ENCODE data around the gene CD9. TPM values are rescaled to one million over a fixed set of nuclear protein-coding genes. Genes with fewer than 3 reads are reported as not detected.

CD9 gene
- total and polyA plus RNA-seq, 2 of the 8 experiments (the other 6 are each of a cell fraction or from before 2014, with no cell fraction given) = 168 to 319 TPM

- no peak for TF ChIP-seq CHD7 (IDR thresholded peaks at IDR 0.05; ENCODE audit: insufficient replicate concordance, low read length)
These were observed 54.3 kb downstream of the CD9 start (continued) for GRCh38 chr12:6254491-6254890.

All from H1 (cell line).